ENCODE results near the gene OR10H3. TPM values are rescaled to one million over a fixed set of nuclear protein-coding genes. Genes with fewer than 3 reads are reported as not detected.

OR10H3 gene
- polyA plus RNA-seq, 1 of the 3 experiments (the other 2 are of a cell fraction), result not detected

DNA sequence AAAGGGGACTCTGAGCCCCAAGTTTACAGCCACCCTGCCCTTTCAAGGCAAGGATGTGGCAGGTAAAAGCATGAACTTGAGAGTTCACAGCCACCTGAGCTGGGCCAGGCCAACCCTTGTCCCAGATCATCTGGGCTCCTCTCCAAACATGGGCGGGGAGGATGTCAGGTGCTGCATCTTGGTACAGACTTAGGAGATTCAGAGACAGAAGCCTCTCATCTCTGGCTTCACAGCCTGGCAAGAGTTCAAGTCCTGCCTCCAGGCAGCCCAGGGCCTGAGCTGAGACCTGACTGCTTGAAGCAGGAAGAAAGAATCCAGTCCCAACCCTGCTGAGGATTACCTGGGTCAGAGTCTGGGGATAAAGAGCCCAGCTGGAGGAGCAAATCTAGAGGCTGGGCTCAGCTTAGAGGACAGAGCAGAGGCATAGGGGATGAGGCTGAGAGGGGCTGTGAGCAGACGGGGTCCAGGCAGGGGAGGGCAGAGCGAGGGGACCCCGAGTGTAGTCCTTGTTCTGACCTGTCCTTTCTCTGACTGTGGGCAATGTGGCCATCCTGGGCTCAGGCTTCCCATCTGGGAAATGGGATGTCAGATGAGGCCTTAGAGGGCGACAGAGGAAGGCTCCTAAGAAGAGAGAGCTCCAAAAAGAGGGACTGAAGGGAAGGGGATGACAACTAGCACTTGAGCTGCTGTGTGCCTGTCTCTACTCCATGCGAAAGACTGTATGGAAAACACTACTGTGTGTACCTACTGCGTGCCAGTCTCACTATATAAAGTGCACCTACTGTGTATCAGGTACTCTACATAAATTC is 43.0 kb downstream of the OR10H3 start:
- no peak for DNase-seq
- Histone ChIP-seq H3K9ac (no peak overlapping the region), H3K9me3 (no peaks in the 10 kb centered on the region), H3F3A (replicated peaks; ENCODE audit: insufficient read depth) (no peaks in the 10 kb centered on the region), H3K79me2 (ENCODE audit: insufficient read depth) (no peaks in the 10 kb centered on the region), H3K9me2 (no peaks in the 10 kb centered on the region), H4K20me1 (ENCODE audit: insufficient read depth) (no peaks in the 10 kb centered on the region), H3K36me3 (replicated peaks in 1 of 2; ENCODE audit: control insufficient read depth in 1 of 2, insufficient read depth in 2 of 2, low read length in 1 of 2) (no peaks in the 10 kb centered on the region), H3K27me3 (ENCODE audit: insufficient read depth) (no peaks in the 10 kb centered on the region), H3K4me3 (ENCODE audit: low read depth in 2 of 2, low read length in 1 of 2) (no peak overlapping the region), H3K4me1 (ENCODE audit: control insufficient read depth in 1 of 2, insufficient read depth in 2 of 2, low read depth in 1 of 2, low read length in 1 of 2) (no peaks in the 10 kb centered on the region), H2AFZ (ENCODE audit: low read depth) (no peak overlapping the region), H3K4me2 (no peak overlapping the region), H3K27ac (ENCODE audit: low read depth in 2 of 2, low read length in 1 of 2) (no peak overlapping the region)
- TF ChIP-seq, protein P1, sequence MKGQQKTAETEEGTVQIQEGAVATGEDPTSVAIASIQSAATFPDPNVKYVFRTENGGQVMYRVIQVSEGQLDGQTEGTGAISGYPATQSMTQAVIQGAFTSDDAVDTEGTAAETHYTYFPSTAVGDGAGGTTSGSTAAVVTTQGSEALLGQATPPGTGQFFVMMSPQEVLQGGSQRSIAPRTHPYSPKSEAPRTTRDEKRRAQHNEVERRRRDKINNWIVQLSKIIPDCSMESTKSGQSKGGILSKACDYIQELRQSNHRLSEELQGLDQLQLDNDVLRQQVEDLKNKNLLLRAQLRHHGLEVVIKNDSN (IDR thresholded peaks at IDR 0.05; ENCODE audit: borderline replicate concordance, low read depth), result no peak
- TF ChIP-seq SIN3A (IDR thresholded peaks at IDR 0.05; ENCODE audit: borderline replicate concordance, low read depth, low read length) (no peak), FOXM1 (IDR thresholded peaks at IDR 0.05; ENCODE audit: low read depth) (no peak), NRF1 (IDR thresholded peaks at IDR 0.05; ENCODE audit: low read depth, low read length) (no peak), FOXJ3 (CRISPR knock-in tag; IDR thresholded peaks at IDR 0.05) (no peak), MXI1 (IDR thresholded peaks at IDR 0.05; ENCODE audit: low read depth, low read length) (no peak), CHD2 (IDR thresholded peaks at IDR 0.05; ENCODE audit: low read length, partially characterized antibody) (no peak), EP300 (IDR thresholded peaks at IDR 0.05; ENCODE audit: borderline replicate concordance in 1 of 2, low read depth in 1 of 2, low read length in 1 of 2) (no peak), YY1 (IDR thresholded peaks at IDR 0.05; ENCODE audit: low read depth) (no peak)
- TF ChIP-seq, protein P2, sequence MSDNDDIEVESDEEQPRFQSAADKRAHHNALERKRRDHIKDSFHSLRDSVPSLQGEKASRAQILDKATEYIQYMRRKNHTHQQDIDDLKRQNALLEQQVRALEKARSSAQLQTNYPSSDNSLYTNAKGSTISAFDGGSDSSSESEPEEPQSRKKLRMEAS (IDR thresholded peaks at IDR 0.05; ENCODE audit: low read depth), result no peak
- TF ChIP-seq, protein P3, sequence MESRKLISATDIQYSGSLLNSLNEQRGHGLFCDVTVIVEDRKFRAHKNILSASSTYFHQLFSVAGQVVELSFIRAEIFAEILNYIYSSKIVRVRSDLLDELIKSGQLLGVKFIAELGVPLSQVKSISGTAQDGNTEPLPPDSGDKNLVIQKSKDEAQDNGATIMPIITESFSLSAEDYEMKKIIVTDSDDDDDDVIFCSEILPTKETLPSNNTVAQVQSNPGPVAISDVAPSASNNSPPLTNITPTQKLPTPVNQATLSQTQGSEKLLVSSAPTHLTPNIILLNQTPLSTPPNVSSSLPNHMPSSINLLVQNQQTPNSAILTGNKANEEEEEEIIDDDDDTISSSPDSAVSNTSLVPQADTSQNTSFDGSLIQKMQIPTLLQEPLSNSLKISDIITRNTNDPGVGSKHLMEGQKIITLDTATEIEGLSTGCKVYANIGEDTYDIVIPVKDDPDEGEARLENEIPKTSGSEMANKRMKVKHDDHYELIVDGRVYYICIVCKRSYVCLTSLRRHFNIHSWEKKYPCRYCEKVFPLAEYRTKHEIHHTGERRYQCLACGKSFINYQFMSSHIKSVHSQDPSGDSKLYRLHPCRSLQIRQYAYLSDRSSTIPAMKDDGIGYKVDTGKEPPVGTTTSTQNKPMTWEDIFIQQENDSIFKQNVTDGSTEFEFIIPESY (IDR thresholded peaks at IDR 0.05; ENCODE audit: borderline replicate concordance, low read depth), result no peak
- POLR2A ChIA-PET, result no interaction called here
- WGBS (ENCODE audit: low lambda C conversion rate), result 6% methylated on average over 7 of the region's 7 CpGs
- CTCF ChIA-PET, result no interaction called here

DNA sequence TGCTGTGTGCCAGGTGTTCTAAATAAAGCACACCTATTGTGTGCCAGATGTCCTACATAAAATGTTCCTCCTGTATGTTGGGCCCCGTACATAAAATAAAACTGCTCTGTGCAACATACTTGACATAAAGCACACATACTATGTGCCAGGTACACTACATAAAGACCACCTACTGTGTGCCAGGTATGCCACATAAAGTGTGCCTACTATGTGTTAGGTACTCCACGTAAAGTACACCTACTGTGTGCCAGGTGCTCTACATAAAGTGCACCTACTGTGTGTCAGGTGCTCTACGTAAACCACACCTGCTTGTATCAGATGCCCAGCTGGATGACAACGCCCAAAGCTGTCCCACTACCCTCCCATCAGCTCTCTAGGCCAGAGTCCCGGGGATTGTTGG is 43.9 kb downstream of the OR10H3 start:
- no peaks in the 10 kb centered on the region for H3K4me1 ChIP-seq (ENCODE audit: control insufficient read depth in 1 of 2, insufficient read depth in 2 of 2, low read depth in 1 of 2, low read length in 1 of 2)
- H3K9ac ChIP-seq, result no peak overlapping the region
- WGBS (ENCODE audit: low lambda C conversion rate), result 2% methylated on average over 4 of the region's 5 CpGs
- ChIA-PET POLR2A (no interaction called here), CTCF (no interaction called here)
- H3K4me3 ChIP-seq (ENCODE audit: low read depth in 2 of 2, low read length in 1 of 2), result no peak overlapping the region
- no peaks in the 10 kb centered on the region for H3K36me3 ChIP-seq (replicated peaks in 1 of 2; ENCODE audit: control insufficient read depth in 1 of 2, insufficient read depth in 2 of 2, low read length in 1 of 2)
- no peaks in the 10 kb centered on the region for H3F3A ChIP-seq (replicated peaks; ENCODE audit: insufficient read depth)
- H4K20me1 ChIP-seq (ENCODE audit: insufficient read depth), result no peaks in the 10 kb centered on the region
- H3K9me3 ChIP-seq, result no peaks in the 10 kb centered on the region
- no peak overlapping the region for H2AFZ ChIP-seq (ENCODE audit: low read depth)
- TF ChIP-seq MXI1 (IDR thresholded peaks at IDR 0.05; ENCODE audit: low read depth, low read length) (no peak), EZH2phosphoT487 (IDR thresholded peaks at IDR 0.05; ENCODE audit: borderline replicate concordance, low read depth) (no peak), TCF12 (IDR thresholded peaks at IDR 0.05) (no peak), ELF1 (IDR thresholded peaks at IDR 0.05) (no peak), SIN3A (IDR thresholded peaks at IDR 0.05; ENCODE audit: borderline replicate concordance, low read depth, low read length) (no peak), NFIC (IDR thresholded peaks at IDR 0.05; ENCODE audit: borderline replicate concordance) (no peak), CHD2 (IDR thresholded peaks at IDR 0.05; ENCODE audit: low read length, partially characterized antibody) (no peak), POLR2AphosphoS5 (IDR thresholded peaks at IDR 0.05; ENCODE audit: low read depth, low read length) (no peak)
- TF ChIP-seq, protein P2 (IDR thresholded peaks at IDR 0.05; ENCODE audit: low read depth), result no peak
- TF ChIP-seq, protein P1 (IDR thresholded peaks at IDR 0.05; ENCODE audit: borderline replicate concordance, low read depth), result no peak
- no peak overlapping the region for H3K4me2 ChIP-seq
- DNase-seq, result no peak
- H3K9me2 ChIP-seq, result no peaks in the 10 kb centered on the region
- H3K27me3 ChIP-seq (ENCODE audit: insufficient read depth), result no peaks in the 10 kb centered on the region
- no peak overlapping the region for H3K27ac ChIP-seq (ENCODE audit: low read depth in 2 of 2, low read length in 1 of 2)
- no peaks in the 10 kb centered on the region for H3K79me2 ChIP-seq (ENCODE audit: insufficient read depth)

Data from SK-N-SH (cell line).